HG02571 (cell line): Measurements from ENCODE around the gene TRMT1L.
"Not testable (repeated sequence)": the region's sequence is repeated elsewhere in the genome, so short reads cannot be mapped to it uniquely, and the experiment has no call there.

ENCODE experiments used
- ATAC-seq: cut with Tn5 transposase; IDR thresholded peaks from one replicate; pipeline ENCODE4 v1.9.1; 2021; ENCODE audit warnings: mild to moderate bottlenecking, moderate library complexity; ENCODE audit not compliant: unreplicated experiment

Gene TRMT1L

GRCh38 chr1:185156854-185157598 lies at the start of gene TRMT1L, which contains the start of gene SWT1:
Gene TRMT1L (minus strand): TSS chr1:185156953. CDS start chr1:185156712, 241 bp downstream.
Gene SWT1 (plus strand): TSS chr1:185157167. CDS start chr1:185160842, 3,675 bp downstream.
- ATAC-seq = peak; percentile 91

- ATAC-seq = no peak
Measured at GRCh38 chr1:185200889-185201288, 44.1 kb upstream of the TRMT1L start.

- not testable (repeated sequence) for ATAC-seq
Measured at GRCh38 chr1:185198712-185199111, 42.0 kb upstream of the TRMT1L start.

- no peak for ATAC-seq
Measured at GRCh38 chr1:185193756-185194155, 37.0 kb upstream of the TRMT1L start.

DNA sequence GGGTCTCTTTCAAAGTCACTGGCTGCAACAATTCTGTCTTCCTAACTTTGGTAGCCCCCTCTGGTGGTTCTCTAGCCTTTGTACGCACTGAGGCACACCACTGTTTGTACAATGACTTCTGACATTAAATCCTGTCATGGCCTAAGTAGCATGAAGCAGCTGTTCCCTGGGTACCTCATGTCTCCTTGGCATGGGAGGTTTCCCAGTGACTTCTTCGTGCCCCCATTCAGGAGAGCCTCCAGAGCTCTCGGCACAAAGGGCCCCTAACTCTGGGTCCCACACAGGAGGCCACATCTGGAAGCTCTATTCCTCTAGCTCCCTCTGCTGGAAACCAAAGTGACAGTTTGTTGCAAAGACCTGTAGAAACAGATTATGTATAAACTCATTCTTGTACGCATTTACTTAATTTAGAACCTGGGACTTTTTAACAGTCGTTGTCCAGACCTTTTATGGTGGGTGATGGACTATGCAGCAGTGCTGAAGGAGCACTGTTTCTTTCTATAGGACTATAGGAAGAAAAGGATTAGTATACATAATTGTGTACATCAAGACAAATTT lies 13.6 kb upstream of the TRMT1L start:
- ATAC-seq = peak; percentile 89

GRCh38 chr1:185166106-185166505 lies 9.4 kb upstream of the TRMT1L start:
- no peak for ATAC-seq

GRCh38 chr1:185162491-185162890 lies 5.7 kb upstream of the TRMT1L start:
- no peak for ATAC-seq

GRCh38 chr1:185159966-185160365 lies 3.2 kb upstream of the TRMT1L start:
- ATAC-seq = no peak

DNA sequence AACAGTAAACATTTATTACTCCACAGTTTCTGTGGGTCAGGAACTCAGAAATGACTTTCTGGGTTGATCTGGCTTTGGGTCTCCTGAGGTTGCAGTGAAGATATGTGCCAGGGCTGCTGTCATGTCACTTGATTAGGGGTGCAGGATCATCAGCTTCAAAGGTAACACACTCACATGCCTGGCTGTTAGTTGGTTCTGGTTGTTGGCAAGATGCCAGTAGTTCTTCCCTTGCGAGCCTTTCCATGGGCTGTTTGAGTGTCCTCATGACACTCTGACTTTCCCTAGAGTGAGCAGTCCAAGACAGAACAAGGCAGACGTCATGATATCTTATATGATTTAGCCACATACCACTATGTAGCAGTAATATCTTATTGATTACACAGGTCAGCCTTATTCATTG lies 2.0 kb upstream of the TRMT1L start:
- ATAC-seq = no peak

GRCh38 chr1:185157599-185158412 lies 1.1 kb upstream of the TRMT1L start:
- no peak for ATAC-seq

DNA sequence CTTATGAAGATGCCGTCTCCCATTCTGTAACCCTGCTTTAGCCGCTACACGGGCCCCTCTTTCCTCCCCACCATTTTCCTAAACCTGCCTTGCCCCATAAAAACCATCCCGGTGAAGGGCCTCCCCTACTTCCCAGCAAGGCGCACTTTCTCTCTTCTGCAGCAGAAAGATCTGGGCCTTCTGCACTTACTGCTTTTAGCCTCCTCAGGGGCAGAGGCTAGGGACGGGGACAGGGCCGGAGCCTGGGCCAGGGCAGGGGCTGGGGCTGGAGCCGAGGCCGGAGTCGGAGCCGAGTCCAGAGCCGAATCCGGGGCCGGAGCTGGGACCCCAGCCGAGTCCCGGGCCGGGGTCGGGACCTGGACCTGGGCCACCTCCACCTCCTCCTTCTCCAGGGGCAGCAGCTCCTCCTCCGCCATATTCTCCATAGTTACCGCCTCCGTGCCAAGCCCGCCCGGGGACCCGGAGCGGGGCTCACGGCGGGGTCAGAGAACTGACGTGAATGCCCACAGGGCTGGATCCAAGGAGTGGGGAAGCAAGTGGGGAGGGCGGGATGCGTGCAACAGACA lies 382 bp downstream of the TRMT1L start:
- peak; percentile 27 for ATAC-seq

GRCh38 chr1:185155600-185156287 lies 1.0 kb downstream of the TRMT1L start:
- no peak for ATAC-seq

DNA sequence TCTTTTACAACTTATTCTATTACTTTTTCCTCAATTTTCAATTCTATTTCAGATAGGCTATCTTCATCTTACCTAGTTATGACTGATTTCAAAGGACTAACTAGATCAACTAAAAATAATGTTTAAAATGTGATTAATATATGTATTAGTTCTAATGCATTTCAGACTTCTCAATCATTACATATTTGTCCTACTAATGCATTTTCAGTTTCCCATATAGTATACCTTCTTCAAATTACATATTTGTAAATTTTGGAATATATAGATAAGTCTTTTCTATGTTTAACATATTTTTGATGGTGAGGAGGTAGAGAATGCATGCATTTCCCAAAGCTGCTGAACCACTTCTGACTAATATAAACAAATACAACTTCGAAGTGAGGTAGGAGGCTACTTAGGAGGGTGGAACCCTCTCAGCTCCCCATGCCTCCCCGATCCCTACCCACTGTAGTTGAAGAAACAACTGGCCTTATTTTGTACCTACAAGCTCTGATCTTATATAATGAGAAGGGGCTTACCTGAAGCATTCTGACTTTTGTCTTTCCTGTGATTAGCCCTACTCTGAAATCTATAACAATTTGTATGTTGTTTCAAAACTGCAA lies 1.7 kb downstream of the TRMT1L start:
- no peak for ATAC-seq

GRCh38 chr1:185152187-185152767 lies 4.5 kb downstream of the TRMT1L start:
- ATAC-seq = no peak

DNA sequence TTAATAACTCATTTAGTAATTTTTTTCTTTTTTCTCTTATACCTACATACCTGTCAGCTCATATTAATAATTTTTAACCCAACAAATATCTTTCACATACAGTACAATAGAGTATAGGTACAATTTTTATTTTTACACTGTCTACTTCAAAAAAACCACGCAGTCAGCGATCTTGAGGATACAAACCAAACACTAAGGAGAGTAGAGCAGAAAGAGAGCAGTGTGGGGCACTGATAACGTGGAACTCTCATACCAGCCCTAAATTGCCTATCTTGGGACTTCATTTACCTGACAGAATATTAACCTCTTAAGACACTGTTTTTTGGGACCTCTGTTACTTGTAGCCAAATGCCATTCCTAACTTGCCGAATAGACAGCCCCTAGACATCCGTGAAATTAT lies 5.5 kb downstream of the TRMT1L start:
- no peak for ATAC-seq

DNA sequence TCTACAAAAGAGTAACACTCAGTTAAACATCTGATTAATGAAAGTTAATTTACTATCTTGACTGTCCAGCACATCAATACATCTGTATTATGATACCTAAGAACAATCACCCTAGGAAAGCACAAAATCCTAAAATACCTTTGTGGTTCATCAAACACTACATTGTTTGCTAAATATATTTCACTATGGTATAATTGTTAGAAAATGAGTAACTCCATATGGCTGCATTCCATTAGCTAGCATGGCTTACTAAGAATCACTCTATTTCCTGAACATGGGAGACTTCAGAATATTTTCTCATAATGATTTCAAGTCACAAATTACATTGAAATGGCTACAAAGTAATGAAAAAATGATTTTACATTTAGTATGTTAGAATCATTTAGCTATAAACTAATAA lies 12.5 kb downstream of the TRMT1L start:
- ATAC-seq = no peak

DNA sequence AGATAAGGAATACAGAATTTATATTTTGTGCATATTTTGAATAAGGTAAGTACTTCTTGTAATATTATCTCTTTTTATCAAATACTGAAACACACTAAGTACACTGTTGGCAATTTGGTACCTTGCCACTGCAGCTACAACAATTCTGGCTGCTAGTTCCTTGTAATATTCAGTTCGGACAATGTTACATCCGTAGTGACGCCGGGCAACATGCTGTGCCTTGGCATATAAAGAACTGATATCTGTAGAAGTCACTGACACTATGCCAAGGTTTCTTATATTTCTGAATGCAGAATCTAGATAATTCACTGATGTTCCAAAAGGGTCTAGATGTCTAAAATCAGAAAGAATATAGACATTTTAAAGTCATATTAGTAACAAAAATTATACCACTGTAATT lies 17.5 kb downstream of the TRMT1L start:
- ATAC-seq = no peak

GRCh38 chr1:185137896-185138545 lies 18.7 kb downstream of the TRMT1L start:
- no peak for ATAC-seq

DNA sequence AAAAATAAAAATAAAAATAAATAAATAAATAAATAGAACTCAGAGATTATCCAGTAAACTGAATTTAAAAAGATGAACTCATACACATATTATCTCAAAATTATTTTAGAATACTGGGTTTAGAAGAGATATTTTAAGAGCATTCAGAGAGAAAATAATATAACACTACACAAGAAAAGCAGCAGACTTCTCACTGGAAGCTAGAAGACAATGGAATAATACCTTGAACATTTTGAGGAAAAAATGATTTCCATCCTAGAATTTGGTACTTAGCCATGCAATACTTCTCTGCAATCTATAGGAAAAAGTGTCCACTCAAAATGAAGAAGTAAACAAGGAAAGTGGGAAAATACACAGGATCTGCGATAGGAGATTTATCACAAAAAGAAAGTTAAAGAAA lies 24.2 kb downstream of the TRMT1L start:
- no peak for ATAC-seq

DNA sequence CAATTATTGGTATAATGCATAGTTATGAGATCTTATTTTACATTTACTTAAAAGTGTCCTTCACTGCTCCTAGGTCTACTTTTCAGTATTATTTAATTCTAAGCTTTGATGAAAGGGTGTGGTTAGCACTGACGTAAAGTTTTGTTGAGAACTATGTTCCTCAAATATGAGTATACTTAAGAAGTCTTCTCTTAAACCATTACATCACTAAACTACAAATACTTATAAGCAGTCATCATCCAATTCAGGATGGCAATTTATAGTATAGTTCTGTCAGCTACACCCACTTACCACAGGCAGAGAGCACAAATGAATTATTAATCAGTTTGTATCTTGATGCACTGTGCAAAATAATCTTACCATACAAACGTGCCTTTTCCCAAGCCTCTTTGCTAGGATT lies 27.0 kb downstream of the TRMT1L start:
- no peak for ATAC-seq
